SK-N-SH (cell line): ENCODE measurements around the gene GPC5. TPM values are rescaled to one million over a fixed set of nuclear protein-coding genes. Genes with fewer than 3 reads are reported as not detected.
"Not testable (repeated sequence)": the region's sequence is repeated elsewhere in the genome, so short reads cannot be mapped to it uniquely, and the experiment has no call there.

Source experiments
- CTCF ChIA-PET: fragments of 300-600, 350-600 bp; formaldehyde crosslinking; extraction: SDS; loops from one replicate; lab custom pipeline; 2021; lab: Yijun Ruan, JAX
- POLR2A ChIA-PET: fragments of 350-600 bp; sonication (Branson Sonifier 250); formaldehyde crosslinking; extraction: SDS; loops from one replicate; lab custom pipeline; 2020; ENCODE audit warnings: antibody characterized with exemption, inconsistent platforms; lab: Yijun Ruan, JAX
- DNase-seq: peaks from one replicate; pipeline ENCODE4 v3.0.0; 2012
- H2AFZ ChIP-seq: fragments of 200-600 bp; sonication (generic); 2 replicates; pipeline ENCODE4 v1.8.1; 2016; ENCODE audit warnings: antibody characterized with exemption, mild to moderate bottlenecking, low read depth
- H3F3A ChIP-seq: fragments of 200-600 bp; sonication (generic); replicated peaks from 2 replicates; pipeline ENCODE3; 2016; ENCODE audit warnings: antibody characterized with exemption, mild to moderate bottlenecking; ENCODE audit not compliant: insufficient read depth
- H3K27ac ChIP-seq, 2 experiments: fragments of 200-500 bp in 1 of 2; fragments of 200-600 bp in 1 of 2; sonication (Bioruptor generic) in 1 of 2; sonication (generic), shearing (Covaris generic) in 1 of 2; 2 replicates each; pipeline versions ENCODE4 v1.5.1 to v1.6.1; 2014 to 2016; ENCODE audit warnings: low read depth in 2 of 2, inconsistent platforms in 1 of 2, low read length in 1 of 2, mild to moderate bottlenecking in 1 of 2, mixed read lengths in 1 of 2
- H3K27me3 ChIP-seq: fragments of 200-600 bp; sonication (generic), shearing (Covaris generic); 2 replicates; pipeline ENCODE4 v1.6.1; 2016; ENCODE audit warnings: mixed run types; ENCODE audit not compliant: insufficient read depth
- H3K36me3 ChIP-seq, 2 experiments: fragments of 200-500 bp in 1 of 2; fragments of 200-600 bp in 1 of 2; sonication (Bioruptor generic) in 1 of 2; sonication (generic) in 1 of 2; replicated peaks in 1 of 2; 2 replicates each; pipeline versions ENCODE3 to v1.5.1; 2014 to 2016; ENCODE audit warnings: low read length in 1 of 2, mild to moderate bottlenecking in 1 of 2; ENCODE audit not compliant: insufficient read depth in 2 of 2, control insufficient read depth in 1 of 2
- H3K4me1 ChIP-seq, 2 experiments: fragments of 200-500 bp in 1 of 2; fragments of 200-600 bp in 1 of 2; sonication (Bioruptor generic) in 1 of 2; sonication (generic), shearing (Covaris generic) in 1 of 2; 2 replicates each; pipeline versions ENCODE4 v1.5.1 to v1.6.1; 2014 to 2016; ENCODE audit warnings: low read depth in 1 of 2, low read length in 1 of 2, mixed run types in 1 of 2; ENCODE audit not compliant: insufficient read depth in 2 of 2, control insufficient read depth in 1 of 2
- H3K4me2 ChIP-seq: fragments of 200-600 bp; sonication (generic), shearing (Covaris generic); 2 replicates; pipeline ENCODE4 v1.6.1; 2017; ENCODE audit warnings: mixed run types
- H3K4me3 ChIP-seq, 2 experiments: fragments of 200-500 bp in 1 of 2; fragments of 200-600 bp in 1 of 2; sonication (Bioruptor generic) in 1 of 2; sonication (generic), shearing (Covaris generic) in 1 of 2; 2 replicates each; pipeline versions ENCODE4 v1.5.1 to v1.8.1; 2014 to 2016; ENCODE audit warnings: low read depth in 2 of 2, inconsistent platforms in 1 of 2, low read length in 1 of 2, mild to moderate bottlenecking in 1 of 2, mixed read lengths in 1 of 2, moderate library complexity in 1 of 2
- H3K79me2 ChIP-seq: fragments of 200-600 bp; sonication (generic); 2 replicates; pipeline ENCODE4 v1.8.1; 2017; ENCODE audit warnings: mild to moderate bottlenecking; ENCODE audit not compliant: insufficient read depth
- H3K9ac ChIP-seq: fragments of 200-600 bp; sonication (generic); 2 replicates; pipeline ENCODE4 v1.6.1; 2017; ENCODE audit warnings: mixed run types
- H3K9me2 ChIP-seq: fragments of 200-600 bp; sonication (generic); 2 replicates; pipeline ENCODE4 v1.6.1; 2017; ENCODE audit warnings: mixed run types
- H3K9me3 ChIP-seq: fragments of 200-600 bp; sonication (generic); 2 replicates; pipeline ENCODE4 v1.6.1; 2017; ENCODE audit warnings: mixed run types, mild to moderate bottlenecking, moderate library complexity
- H4K20me1 ChIP-seq: fragments of 200-600 bp; sonication (generic); 2 replicates; pipeline ENCODE4 v1.6.1; 2017; ENCODE audit warnings: mild to moderate bottlenecking, mixed run types; ENCODE audit not compliant: insufficient read depth
- EP300 ChIP-seq, 2 experiments: IDR thresholded peaks; 2 replicates each; pipeline versions ENCODE4 v1.4.0 to v1.6.1; 2012; ENCODE audit warnings: borderline replicate concordance in 1 of 2, low read depth in 1 of 2, low read length in 1 of 2
- GABPA ChIP-seq: IDR thresholded peaks from 2 replicates; pipeline ENCODE4 v1.4.0; 2012; ENCODE audit warnings: low read depth, mild to moderate bottlenecking
- IRF3 ChIP-seq: fragments of 150-350 bp; IDR thresholded peaks from 2 replicates; pipeline ENCODE4 v1.6.1; 2016; ENCODE audit warnings: mild to moderate bottlenecking, low read depth, low read length
- JUND ChIP-seq: IDR thresholded peaks from 2 replicates; pipeline ENCODE4 v1.4.0; 2012
- NFIC ChIP-seq: IDR thresholded peaks from 2 replicates; pipeline ENCODE4 v1.4.0; 2012; ENCODE audit warnings: borderline replicate concordance
- PBX3 ChIP-seq: IDR thresholded peaks from 2 replicates; pipeline ENCODE4; 2012
- TAF1 ChIP-seq: IDR thresholded peaks from 2 replicates; pipeline ENCODE4 v1.6.1; 2012; ENCODE audit warnings: low read depth, mild to moderate bottlenecking, low read length, moderate library complexity, borderline replicate concordance
- TCF12 ChIP-seq: IDR thresholded peaks from 2 replicates; pipeline ENCODE4 v1.4.0; 2012
- TEAD4 ChIP-seq: IDR thresholded peaks from 2 replicates; pipeline ENCODE4 v1.4.0; 2012; ENCODE audit warnings: mild to moderate bottlenecking, borderline replicate concordance; ENCODE audit not compliant: insufficient read depth
- WGBS: methylation state at CpG from one replicate; pipeline ENCODE4 v1.1.6; 2017; ENCODE audit warnings: low lambda C conversion rate; 5-methylcytosine and 5-hydroxymethylcytosine counted together
- polyA plus RNA-seq, 3 experiments: library from polyadenylated mRNA; depleted of rRNA; stranded (reverse); fragments of >200 nt; gene quantifications; 2 replicates each; pipeline ENCODE4 v1.2.3, GENCODE V29; 2012

The GPC5 gene
- polyA plus RNA-seq, 1 of the 3 experiments (the other 2 are of a cell fraction): 0.03 TPM

GRCh38 chr13:91668866-91669495, 270.6 kb downstream of the GPC5 start (continued):
- TF ChIP-seq TCF12: no peak

GRCh38 chr13:91674347-91674746, 275.9 kb downstream of the GPC5 start:
- DNase-seq, H3K9me2 ChIP-seq, H3K36me3 ChIP-seq, H4K20me1 ChIP-seq, H3K9ac ChIP-seq, H3K79me2 ChIP-seq, H3F3A ChIP-seq, CTCF ChIA-PET, H3K4me3 ChIP-seq, H3K4me2 ChIP-seq, H3K9me3 ChIP-seq, POLR2A ChIA-PET, H3K27me3 ChIP-seq, H3K4me1 ChIP-seq, H3K27ac ChIP-seq, H2AFZ ChIP-seq: not testable (repeated sequence)
- 91% methylated on average over 15 of the region's 15 CpGs for WGBS

- CTCF ChIA-PET: interaction anchor here (0.6 kb wide), 1 partner anchor 159 kb away, joined by 3 read pairs; no protein-coding TSS in a partner anchor
These were observed 286.3 kb downstream of the GPC5 start for GRCh38 chr13:91684746-91685145.

More at GRCh38 chr13:91684746-91685145, 286.3 kb downstream of the GPC5 start:
- no peaks in the 10 kb centered on the region; the same call in 1 of the 2 replicates for H3K27me3 ChIP-seq
- H3K4me1 ChIP-seq: no peaks in the 10 kb centered on the region; a peak in 1 of 4 replicates
- POLR2A ChIA-PET: no interaction called here
- 22% methylated on average over 3 of the region's 3 CpGs for WGBS
- DNase-seq: no peak
- no peaks in the 10 kb centered on the region for H4K20me1 ChIP-seq
- TF ChIP-seq IRF3 (no peak), TAF1 (no peak), GABPA (no peak), JUND (no peak), PBX3 (no peak), EP300 (IDR thresholded peaks at IDR 0.05; ENCODE audit: borderline replicate concordance in 1 of 2, low read depth in 1 of 2, low read length in 1 of 2) (no peak), TEAD4 (no peak), NFIC (no peak)
- no peaks in the 10 kb centered on the region for H3K9me2 ChIP-seq
- no peaks in the 10 kb centered on the region for H3K36me3 ChIP-seq
- H3K9me3 ChIP-seq: no peaks in the 10 kb centered on the region
- H3K79me2 ChIP-seq: no peaks in the 10 kb centered on the region
- H2AFZ ChIP-seq: no peak overlapping the region
- no peaks in the 10 kb centered on the region for H3F3A ChIP-seq
- no peak overlapping the region for H3K4me3 ChIP-seq
- H3K9ac ChIP-seq: no peak overlapping the region
- H3K27ac ChIP-seq: no peak overlapping the region
- no peak overlapping the region for H3K4me2 ChIP-seq
